Mononuclear cell (primary cell): ENCODE data around the gene TFPI. TPM values are rescaled to one million over a fixed set of nuclear protein-coding genes. Genes with fewer than 3 reads are reported as not detected.

ENCODE experiments used
- total RNA-seq: library from RNA; depleted of rRNA; stranded (reverse); fragments of >200 nt; gene quantifications from one replicate; pipeline ENCODE4 v1.2.3, GENCODE V29; 2012

Gene TFPI
- total RNA-seq, 1 donor: 6.9 TPM

Other genes starting within 250 kb of the TFPI start
- gene CALCRL, start 106.2 kb downstream of the TFPI start, total RNA-seq: 1.2 TPM